HepG2 (cell line): ENCODE data around the gene HPCAL1. TPM values are rescaled to one million over a fixed set of nuclear protein-coding genes. Genes with fewer than 3 reads are reported as not detected.

ENCODE experiments used
- ATF7 ChIP-seq, 2 experiments: fragments of 450-650 bp in 1 of 2; sonication (generic) in 1 of 2; formaldehyde crosslinking in 1 of 2; IDR thresholded peaks; 2 replicates each; pipeline versions ENCODE4 v1.4.0 to v1.6.1; 2016 to 2020; ENCODE audit warnings: antibody characterized with exemption in 1 of 2, mild to moderate bottlenecking in 1 of 2, missing genetic modification reagents in 1 of 2
- BCL6 ChIP-seq: IDR thresholded peaks from 2 replicates; pipeline ENCODE4 v1.6.1; 2016; ENCODE audit warnings: missing genetic modification reagents, missing compliant biosample characterization
- NFYB ChIP-seq: sonication (generic); formaldehyde crosslinking; IDR thresholded peaks from 2 replicates; pipeline ENCODE4 v1.4.0; 2020; ENCODE audit warnings: missing genetic modification reagents
- POLR2G ChIP-seq: fragments of 200-400 bp; formaldehyde crosslinking; IDR thresholded peaks from 2 replicates; pipeline ENCODE4 v1.6.1; 2018; ENCODE audit warnings: mild to moderate bottlenecking, low read depth, low read length, moderate library complexity
- SP2 ChIP-seq: sonication (generic); formaldehyde crosslinking; IDR thresholded peaks from 2 replicates; pipeline ENCODE4 v1.5.1; 2020; ENCODE audit warnings: mild to moderate bottlenecking, missing genetic modification reagents
- SRSF4 ChIP-seq: fragments of 200-400 bp; formaldehyde crosslinking; IDR thresholded peaks from one replicate; pipeline ENCODE4 v1.6.1; 2018; ENCODE audit warnings: mild to moderate bottlenecking, low read depth, low read length, moderate library complexity; ENCODE audit not compliant: poor library complexity, severe bottlenecking
- ZNF232 ChIP-seq: sonication (generic); formaldehyde crosslinking; IDR thresholded peaks from 2 replicates; pipeline ENCODE4 v1.4.0; 2020; ENCODE audit warnings: missing genetic modification reagents, borderline replicate concordance
- ZNF234 ChIP-seq: sonication (generic); formaldehyde crosslinking; conservative IDR thresholded peaks from 2 replicates; pipeline ENCODE4 v1.5.1; 2020; ENCODE audit warnings: mild to moderate bottlenecking, missing genetic modification reagents
- ZNF30 ChIP-seq: sonication (generic); formaldehyde crosslinking; IDR thresholded peaks from 2 replicates; pipeline ENCODE4 v1.5.0; 2020; ENCODE audit warnings: mild to moderate bottlenecking, missing genetic modification reagents
- ZNF563 ChIP-seq: sonication (generic); formaldehyde crosslinking; IDR thresholded peaks from 2 replicates; pipeline ENCODE4 v1.8.0; 2022; ENCODE audit warnings: mild to moderate bottlenecking, moderate library complexity, missing genetic modification reagents
- ZNF749 ChIP-seq: sonication (generic); formaldehyde crosslinking; IDR thresholded peaks from 2 replicates; pipeline ENCODE4 v1.8.0; 2022; ENCODE audit warnings: mild to moderate bottlenecking, missing genetic modification reagents, moderate library complexity, borderline replicate concordance
- ZNF772 ChIP-seq: sonication (generic); formaldehyde crosslinking; IDR thresholded peaks from 2 replicates; pipeline ENCODE4 v1.5.0; 2020; ENCODE audit warnings: mild to moderate bottlenecking, missing genetic modification reagents
- ZNF792 ChIP-seq: IDR thresholded peaks from 2 replicates; pipeline ENCODE4 v1.6.1; 2016
- polyA plus RNA-seq, 8 experiments: library from polyadenylated mRNA; depleted of rRNA in 3 of 8; stranded (reverse) in 7 of 8; unstranded in 1 of 8; fragments of >200 nt; fragmentation: Illumina TruSeq in 4 of 8; extraction: Trizol in 4 of 8; gene quantifications; 2 replicates each; pipeline versions ENCODE4 v1.2.1 to v1.2.3, GENCODE V29; 2011 to 2016; ENCODE audit warnings: low read depth in 4 of 8, missing spikeins in 1 of 8, mixed read lengths in 1 of 8; ENCODE audit not compliant: insufficient read depth in 1 of 8
- total RNA-seq, 5 experiments: library from RNA; depleted of rRNA; stranded (reverse); fragments of >200 nt; fragmentation: Illumina TruSeq; extraction: Trizol; gene quantifications; 2 replicates each; pipeline ENCODE4 v1.2.3, GENCODE V29; 2016; ENCODE audit warnings: low read depth in 1 of 5
- TF ChIP-seq, protein P1 (sequence below): sonication (generic); formaldehyde crosslinking; IDR thresholded peaks from 2 replicates; pipeline ENCODE4 v1.9.0; 2022; ENCODE audit warnings: missing genetic modification reagents, mild to moderate bottlenecking, borderline replicate concordance
- TF ChIP-seq, protein P2 (sequence below): sonication (generic); formaldehyde crosslinking; IDR thresholded peaks from 2 replicates; pipeline ENCODE4 v1.8.1; 2023; ENCODE audit warnings: mild to moderate bottlenecking, missing genetic modification reagents
- TF ChIP-seq, protein P3 (sequence below): sonication (generic); formaldehyde crosslinking; IDR thresholded peaks from 2 replicates; pipeline ENCODE4 v1.9.0; 2021; ENCODE audit warnings: mild to moderate bottlenecking, missing genetic modification reagents
- TF ChIP-seq, protein P4 (sequence below): IDR thresholded peaks from 2 replicates; pipeline ENCODE4 v1.6.1; 2016; ENCODE audit warnings: mild to moderate bottlenecking, missing biosample characterization, missing genetic modification reagents

The HPCAL1 gene
- total and polyA plus RNA-seq, 2 of the 13 experiments (the other 11 are each of a cell fraction or from before 2014, with no cell fraction given), result 29.5 to 29.9 TPM

DNA sequence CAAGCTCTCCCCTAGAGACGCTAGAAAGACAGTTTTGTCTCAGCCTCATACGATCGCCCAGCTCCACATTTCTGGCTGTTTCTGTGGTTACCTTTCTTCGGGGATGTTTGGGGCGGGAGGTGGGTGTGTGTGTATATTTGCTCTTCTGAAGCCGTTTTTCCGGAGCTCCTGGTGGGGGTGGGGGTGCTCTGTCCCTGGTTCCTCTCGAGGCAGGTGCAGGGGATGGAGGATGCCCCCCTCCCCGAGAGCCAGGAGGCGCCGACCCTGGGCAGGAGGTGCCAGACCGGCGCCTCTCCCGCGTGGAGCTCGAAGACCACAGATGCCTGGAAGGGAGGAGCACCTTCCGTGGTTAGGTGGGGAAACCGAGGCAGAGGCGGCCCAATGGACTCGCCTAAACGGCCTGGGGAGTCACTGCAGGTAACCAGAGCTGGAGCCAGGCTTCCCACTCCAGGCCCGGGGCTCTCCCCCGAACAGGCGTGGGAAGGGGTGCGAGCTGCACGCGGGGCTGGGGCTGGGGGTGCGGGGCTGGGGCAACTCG is 694 bp upstream of the HPCAL1 start (continued):
- TF ChIP-seq ZNF30 (CRISPR knock-in tag) (no peak), POLR2G (no peak; the same call in 1 of the 2 replicates), ZNF792 (no peak), BCL6 (CRISPR knock-in tag) (no peak), ZNF749 (CRISPR knock-in tag) (no peak), SP2 (CRISPR knock-in tag) (no peak), NFYB (CRISPR knock-in tag) (no peak; the same call in 1 of the 2 replicates), ZNF234 (CRISPR knock-in tag) (no peak), ZNF772 (CRISPR knock-in tag) (no peak), ATF7 (IDR thresholded peaks at IDR 0.05) (no peak), ATF7 (CRISPR knock-in tag; IDR thresholded peaks at IDR 0.05) (no peak), ZNF232 (CRISPR knock-in tag) (no peak), SRSF4 (no peak), ZNF563 (CRISPR knock-in tag) (peak; percentile 57)
- TF ChIP-seq, protein P1, sequence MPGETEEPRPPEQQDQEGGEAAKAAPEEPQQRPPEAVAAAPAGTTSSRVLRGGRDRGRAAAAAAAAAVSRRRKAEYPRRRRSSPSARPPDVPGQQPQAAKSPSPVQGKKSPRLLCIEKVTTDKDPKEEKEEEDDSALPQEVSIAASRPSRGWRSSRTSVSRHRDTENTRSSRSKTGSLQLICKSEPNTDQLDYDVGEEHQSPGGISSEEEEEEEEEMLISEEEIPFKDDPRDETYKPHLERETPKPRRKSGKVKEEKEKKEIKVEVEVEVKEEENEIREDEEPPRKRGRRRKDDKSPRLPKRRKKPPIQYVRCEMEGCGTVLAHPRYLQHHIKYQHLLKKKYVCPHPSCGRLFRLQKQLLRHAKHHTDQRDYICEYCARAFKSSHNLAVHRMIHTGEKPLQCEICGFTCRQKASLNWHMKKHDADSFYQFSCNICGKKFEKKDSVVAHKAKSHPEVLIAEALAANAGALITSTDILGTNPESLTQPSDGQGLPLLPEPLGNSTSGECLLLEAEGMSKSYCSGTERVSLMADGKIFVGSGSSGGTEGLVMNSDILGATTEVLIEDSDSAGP (CRISPR knock-in tag), result no peak; the same call in 1 of the 2 replicates
- TF ChIP-seq, protein P2, sequence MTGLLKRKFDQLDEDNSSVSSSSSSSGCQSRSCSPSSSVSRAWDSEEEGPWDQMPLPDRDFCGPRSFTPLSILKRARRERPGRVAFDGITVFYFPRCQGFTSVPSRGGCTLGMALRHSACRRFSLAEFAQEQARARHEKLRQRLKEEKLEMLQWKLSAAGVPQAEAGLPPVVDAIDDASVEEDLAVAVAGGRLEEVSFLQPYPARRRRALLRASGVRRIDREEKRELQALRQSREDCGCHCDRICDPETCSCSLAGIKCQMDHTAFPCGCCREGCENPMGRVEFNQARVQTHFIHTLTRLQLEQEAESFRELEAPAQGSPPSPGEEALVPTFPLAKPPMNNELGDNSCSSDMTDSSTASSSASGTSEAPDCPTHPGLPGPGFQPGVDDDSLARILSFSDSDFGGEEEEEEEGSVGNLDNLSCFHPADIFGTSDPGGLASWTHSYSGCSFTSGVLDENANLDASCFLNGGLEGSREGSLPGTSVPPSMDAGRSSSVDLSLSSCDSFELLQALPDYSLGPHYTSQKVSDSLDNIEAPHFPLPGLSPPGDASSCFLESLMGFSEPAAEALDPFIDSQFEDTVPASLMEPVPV (CRISPR knock-in tag), result peak; percentile 94
- TF ChIP-seq, protein P3, sequence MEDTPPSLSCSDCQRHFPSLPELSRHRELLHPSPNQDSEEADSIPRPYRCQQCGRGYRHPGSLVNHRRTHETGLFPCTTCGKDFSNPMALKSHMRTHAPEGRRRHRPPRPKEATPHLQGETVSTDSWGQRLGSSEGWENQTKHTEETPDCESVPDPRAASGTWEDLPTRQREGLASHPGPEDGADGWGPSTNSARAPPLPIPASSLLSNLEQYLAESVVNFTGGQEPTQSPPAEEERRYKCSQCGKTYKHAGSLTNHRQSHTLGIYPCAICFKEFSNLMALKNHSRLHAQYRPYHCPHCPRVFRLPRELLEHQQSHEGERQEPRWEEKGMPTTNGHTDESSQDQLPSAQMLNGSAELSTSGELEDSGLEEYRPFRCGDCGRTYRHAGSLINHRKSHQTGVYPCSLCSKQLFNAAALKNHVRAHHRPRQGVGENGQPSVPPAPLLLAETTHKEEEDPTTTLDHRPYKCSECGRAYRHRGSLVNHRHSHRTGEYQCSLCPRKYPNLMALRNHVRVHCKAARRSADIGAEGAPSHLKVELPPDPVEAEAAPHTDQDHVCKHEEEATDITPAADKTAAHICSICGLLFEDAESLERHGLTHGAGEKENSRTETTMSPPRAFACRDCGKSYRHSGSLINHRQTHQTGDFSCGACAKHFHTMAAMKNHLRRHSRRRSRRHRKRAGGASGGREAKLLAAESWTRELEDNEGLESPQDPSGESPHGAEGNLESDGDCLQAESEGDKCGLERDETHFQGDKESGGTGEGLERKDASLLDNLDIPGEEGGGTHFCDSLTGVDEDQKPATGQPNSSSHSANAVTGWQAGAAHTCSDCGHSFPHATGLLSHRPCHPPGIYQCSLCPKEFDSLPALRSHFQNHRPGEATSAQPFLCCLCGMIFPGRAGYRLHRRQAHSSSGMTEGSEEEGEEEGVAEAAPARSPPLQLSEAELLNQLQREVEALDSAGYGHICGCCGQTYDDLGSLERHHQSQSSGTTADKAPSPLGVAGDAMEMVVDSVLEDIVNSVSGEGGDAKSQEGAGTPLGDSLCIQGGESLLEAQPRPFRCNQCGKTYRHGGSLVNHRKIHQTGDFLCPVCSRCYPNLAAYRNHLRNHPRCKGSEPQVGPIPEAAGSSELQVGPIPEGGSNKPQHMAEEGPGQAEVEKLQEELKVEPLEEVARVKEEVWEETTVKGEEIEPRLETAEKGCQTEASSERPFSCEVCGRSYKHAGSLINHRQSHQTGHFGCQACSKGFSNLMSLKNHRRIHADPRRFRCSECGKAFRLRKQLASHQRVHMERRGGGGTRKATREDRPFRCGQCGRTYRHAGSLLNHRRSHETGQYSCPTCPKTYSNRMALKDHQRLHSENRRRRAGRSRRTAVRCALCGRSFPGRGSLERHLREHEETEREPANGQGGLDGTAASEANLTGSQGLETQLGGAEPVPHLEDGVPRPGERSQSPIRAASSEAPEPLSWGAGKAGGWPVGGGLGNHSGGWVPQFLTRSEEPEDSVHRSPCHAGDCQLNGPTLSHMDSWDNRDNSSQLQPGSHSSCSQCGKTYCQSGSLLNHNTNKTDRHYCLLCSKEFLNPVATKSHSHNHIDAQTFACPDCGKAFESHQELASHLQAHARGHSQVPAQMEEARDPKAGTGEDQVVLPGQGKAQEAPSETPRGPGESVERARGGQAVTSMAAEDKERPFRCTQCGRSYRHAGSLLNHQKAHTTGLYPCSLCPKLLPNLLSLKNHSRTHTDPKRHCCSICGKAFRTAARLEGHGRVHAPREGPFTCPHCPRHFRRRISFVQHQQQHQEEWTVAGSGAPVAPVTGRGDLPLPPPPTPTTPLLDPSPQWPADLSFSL, result no peak
- TF ChIP-seq, protein P4, sequence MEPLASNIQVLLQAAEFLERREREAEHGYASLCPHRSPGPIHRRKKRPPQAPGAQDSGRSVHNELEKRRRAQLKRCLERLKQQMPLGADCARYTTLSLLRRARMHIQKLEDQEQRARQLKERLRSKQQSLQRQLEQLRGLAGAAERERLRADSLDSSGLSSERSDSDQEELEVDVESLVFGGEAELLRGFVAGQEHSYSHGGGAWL (CRISPR knock-in tag), result 0 out of 2 replicates have a peak, but pooled peaks have one; percentile 2
